Glutamatergic neuron (in vitro differentiated cells): Measurements from ENCODE around the gene KCNMA1. TPM values are rescaled to one million over a fixed set of nuclear protein-coding genes. Genes with fewer than 3 reads are reported as not detected.

Source experiments
- DNase-seq: peaks from one replicate; pipeline ENCODE4 v3.0.0; 2022
- H3K27ac Mint-ChIP-seq: one replicate; pipeline ENCODE4 v1.8.0; 2020; ENCODE audit warnings: mild to moderate bottlenecking, mixed read lengths, inconsistent platforms; ENCODE audit not compliant: unreplicated experiment
- H3K27me3 Mint-ChIP-seq: one replicate; pipeline ENCODE4 v1.8.0; 2020; ENCODE audit warnings: mild to moderate bottlenecking, moderate library complexity, mixed read lengths, inconsistent platforms; ENCODE audit not compliant: unreplicated experiment
- H3K36me3 Mint-ChIP-seq: one replicate; pipeline ENCODE4 v1.8.0; 2020; ENCODE audit warnings: mild to moderate bottlenecking, mixed read lengths, inconsistent platforms; ENCODE audit not compliant: unreplicated experiment
- H3K4me1 Mint-ChIP-seq: one replicate; pipeline ENCODE4 v1.8.0; 2020; ENCODE audit warnings: mild to moderate bottlenecking, low read depth, mixed read lengths, inconsistent platforms; ENCODE audit not compliant: unreplicated experiment
- H3K4me3 Mint-ChIP-seq: one replicate; pipeline ENCODE4 v1.8.0; 2020; ENCODE audit warnings: mild to moderate bottlenecking, mixed read lengths, inconsistent platforms; ENCODE audit not compliant: unreplicated experiment
- H3K9me3 Mint-ChIP-seq: one replicate; pipeline ENCODE4 v1.8.0; 2020; ENCODE audit warnings: mild to moderate bottlenecking, moderate library complexity, mixed read lengths, inconsistent platforms; ENCODE audit not compliant: unreplicated experiment
- CTCF ChIP-seq: fragments of 200-600 bp; sonication (generic); IDR thresholded peaks from one replicate; pipeline ENCODE4 v1.5.0; 2021; ENCODE audit not compliant: partially characterized antibody, unreplicated experiment
- total RNA-seq: library from RNA; stranded (reverse); fragmentation: NEBNext Ultra II Directional; extraction: Animal tissue kit (Norgen Biotek cat#: 25700); gene quantifications from one replicate; pipeline ENCODE4 v1.2.1, GENCODE V29; 2021; ENCODE audit not compliant: unreplicated experiment

Gene KCNMA1
- total RNA-seq, 1 donor from 2014 or later = 3.2 TPM

- Mint-ChIP-seq H3K4me3 (no peak overlapping the region), H3K27ac (no peak overlapping the region), H3K9me3 (no peaks in the 10 kb centered on the region), H3K4me1 (no peaks in the 10 kb centered on the region), H3K36me3 (no peaks in the 10 kb centered on the region), H3K27me3 (no peaks in the 10 kb centered on the region)
- DNase-seq = no peak
- no peak for TF ChIP-seq CTCF
Measured at GRCh38 chr10:76972541-76972940, 665.1 kb downstream of the KCNMA1 start.

- Mint-ChIP-seq H3K27ac (no peak overlapping the region), H3K27me3 (no peaks in the 10 kb centered on the region), H3K9me3 (no peaks in the 10 kb centered on the region), H3K4me1 (no peaks in the 10 kb centered on the region), H3K4me3 (no peak overlapping the region), H3K36me3 (no peaks in the 10 kb centered on the region)
- TF ChIP-seq CTCF = no peak
- no peak for DNase-seq
Measured at GRCh38 chr10:76971547-76972170, 665.9 kb downstream of the KCNMA1 start.

GRCh38 chr10:76970711-76971519, 666.7 kb downstream of the KCNMA1 start:
- H3K27me3 Mint-ChIP-seq = no peaks in the 10 kb centered on the region
- DNase-seq = no peak
- TF ChIP-seq CTCF = no peak
- H3K27ac Mint-ChIP-seq = no peak overlapping the region
- H3K4me3 Mint-ChIP-seq = no peak overlapping the region
- no peaks in the 10 kb centered on the region for H3K4me1 Mint-ChIP-seq
- no peaks in the 10 kb centered on the region for H3K36me3 Mint-ChIP-seq
- H3K9me3 Mint-ChIP-seq = no peaks in the 10 kb centered on the region

- H3K36me3 Mint-ChIP-seq = no peaks in the 10 kb centered on the region
- H3K27ac Mint-ChIP-seq = no peak overlapping the region
Measured at GRCh38 chr10:76969366-76969948, 668.2 kb downstream of the KCNMA1 start.

More at GRCh38 chr10:76969366-76969948, 668.2 kb downstream of the KCNMA1 start:
- no peak for DNase-seq
- H3K27me3 Mint-ChIP-seq = no peaks in the 10 kb centered on the region
- no peaks in the 10 kb centered on the region for H3K9me3 Mint-ChIP-seq
- no peaks in the 10 kb centered on the region for H3K4me1 Mint-ChIP-seq
- H3K4me3 Mint-ChIP-seq = no peak overlapping the region
- no peak for TF ChIP-seq CTCF
